Activated CD4-positive, alpha-beta memory T cell treated with anti-CD3 and anti-CD28 coated beads, Interleukin-2, amount 10 ng/mL, durations not matched to agents 7 days and 5 days (primary cell): ENCODE measurements around the gene SLC12A5. TPM values are rescaled to one million over a fixed set of nuclear protein-coding genes. Genes with fewer than 3 reads are reported as not detected.
A peak's percentile ranks its signal among the peaks of the same experiment; 100 is the strongest.

ENCODE experiments used
- CTCF ChIA-PET: fragments of 350-600 bp; sonication (Branson Sonifier 250); formaldehyde crosslinking; loops from one replicate; lab custom pipeline; 2021; ENCODE audit warnings: antibody characterized with exemption, inconsistent platforms; lab: Charles Lee
- POLR2A ChIA-PET: fragments of 350-600 bp; sonication (Branson Sonifier 250); formaldehyde crosslinking; loops from one replicate; lab custom pipeline; 2021; ENCODE audit warnings: antibody characterized with exemption; lab: Charles Lee
- DNase-seq: peaks from one replicate; pipeline ENCODE4 v3.0.0-alpha.2; 2020
- H3K27ac Mint-ChIP-seq: one replicate; pipeline ENCODE4 v1.8.0; 2021; ENCODE audit warnings: mild to moderate bottlenecking, mixed read lengths
- H3K27me3 Mint-ChIP-seq: one replicate; pipeline ENCODE4 v1.8.0; 2021; ENCODE audit warnings: mixed read lengths
- H3K36me3 Mint-ChIP-seq: one replicate; pipeline ENCODE4 v1.8.0; 2021; ENCODE audit warnings: low read depth, mixed read lengths
- H3K4me1 Mint-ChIP-seq: one replicate; pipeline ENCODE4 v1.8.0; 2021; ENCODE audit warnings: mixed read lengths
- H3K4me3 Mint-ChIP-seq: one replicate; pipeline ENCODE4 v1.8.0; 2021; ENCODE audit warnings: mild to moderate bottlenecking, mixed read lengths
- H3K9me3 Mint-ChIP-seq: one replicate; pipeline ENCODE4 v1.8.0; 2021; ENCODE audit warnings: mixed read lengths
- total RNA-seq, 2 experiments: library from RNA; stranded (reverse); gene quantifications; one replicate each; pipeline ENCODE4 v1.2.3, GENCODE V29; 2021

The SLC12A5 gene
- total RNA-seq, 2 experiments from 2014 or later = 0.53 TPM; not detected in 1

DNA sequence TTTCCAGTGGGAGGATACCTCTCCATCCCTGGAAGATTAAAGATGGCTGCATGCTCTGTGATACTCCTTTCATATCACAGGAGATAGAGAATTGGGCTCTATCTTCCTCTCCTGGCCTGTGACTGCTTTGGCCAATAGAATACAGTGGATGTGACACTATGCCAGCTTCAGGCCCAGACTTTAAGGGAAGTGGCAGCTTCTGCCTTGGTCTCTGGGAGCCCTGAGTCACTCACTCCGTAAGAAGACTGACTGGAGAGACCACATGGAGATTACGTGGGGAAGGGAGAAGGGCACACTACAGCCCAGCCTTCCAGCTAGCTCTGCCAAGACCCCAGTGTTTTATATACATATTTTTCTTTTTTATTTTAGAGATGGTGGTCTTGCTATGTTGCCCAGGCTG lies 30.7 kb upstream of the SLC12A5 start:
- Mint-ChIP-seq H3K27me3 (peaks cover 17% of the 10 kb centered on the region), H3K4me1 (peaks cover 52% of the 10 kb centered on the region), H3K36me3 (no peaks in the 10 kb centered on the region), H3K4me3 (no peak overlapping the region), H3K9me3 (no peaks in the 10 kb centered on the region), H3K27ac (no peak overlapping the region)
- ChIA-PET POLR2A (interaction anchor here (1.8 kb wide), 1 partner anchor 26 kb away, joined by 4 read pairs; the partner anchor contains the start of gene ZNF335), CTCF (interaction anchor here (1.4 to 4.0 kb wide), 5 partner anchors 11 to 29 kb away, joined by 3 to 26 read pairs (median 12); no protein-coding TSS in a partner anchor)
- no peak for DNase-seq

DNA sequence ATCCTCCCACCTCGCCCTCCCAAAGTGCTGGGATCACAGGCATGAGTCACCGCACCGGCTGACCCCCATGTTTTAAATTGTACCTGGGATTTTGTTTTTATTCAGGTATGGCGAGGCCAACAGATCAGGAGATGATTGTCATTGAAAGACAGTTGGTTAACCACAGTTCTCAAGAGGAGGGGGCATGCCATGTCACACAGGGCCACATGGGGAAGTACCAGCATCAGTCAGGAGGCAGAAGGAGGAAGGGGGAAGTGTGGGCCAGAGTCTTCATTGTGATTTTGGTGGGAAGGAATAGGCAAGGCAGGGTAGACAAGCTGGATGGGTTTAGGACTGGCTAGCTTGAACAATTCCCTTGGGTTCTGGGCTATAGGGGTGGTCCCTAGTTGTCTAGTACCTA lies 30.3 kb upstream of the SLC12A5 start:
- H3K4me1 Mint-ChIP-seq = peaks cover 51% of the 10 kb centered on the region
- peaks cover 17% of the 10 kb centered on the region for H3K27me3 Mint-ChIP-seq
- no peak overlapping the region for H3K4me3 Mint-ChIP-seq
- no peaks in the 10 kb centered on the region for H3K36me3 Mint-ChIP-seq
- POLR2A ChIA-PET = interaction anchor here (1.1 to 1.8 kb wide), 2 partner anchors 26 to 28 kb away, joined by 3 to 4 read pairs; partner anchors contain the start of gene ZNF335
- CTCF ChIA-PET = interaction anchor here (1.0 to 4.0 kb wide), 4 partner anchors 12 to 28 kb away, joined by 3 to 26 read pairs (median 12); no protein-coding TSS in a partner anchor
- no peak for DNase-seq
- H3K27ac Mint-ChIP-seq = no peak overlapping the region
- no peaks in the 10 kb centered on the region for H3K9me3 Mint-ChIP-seq

DNA sequence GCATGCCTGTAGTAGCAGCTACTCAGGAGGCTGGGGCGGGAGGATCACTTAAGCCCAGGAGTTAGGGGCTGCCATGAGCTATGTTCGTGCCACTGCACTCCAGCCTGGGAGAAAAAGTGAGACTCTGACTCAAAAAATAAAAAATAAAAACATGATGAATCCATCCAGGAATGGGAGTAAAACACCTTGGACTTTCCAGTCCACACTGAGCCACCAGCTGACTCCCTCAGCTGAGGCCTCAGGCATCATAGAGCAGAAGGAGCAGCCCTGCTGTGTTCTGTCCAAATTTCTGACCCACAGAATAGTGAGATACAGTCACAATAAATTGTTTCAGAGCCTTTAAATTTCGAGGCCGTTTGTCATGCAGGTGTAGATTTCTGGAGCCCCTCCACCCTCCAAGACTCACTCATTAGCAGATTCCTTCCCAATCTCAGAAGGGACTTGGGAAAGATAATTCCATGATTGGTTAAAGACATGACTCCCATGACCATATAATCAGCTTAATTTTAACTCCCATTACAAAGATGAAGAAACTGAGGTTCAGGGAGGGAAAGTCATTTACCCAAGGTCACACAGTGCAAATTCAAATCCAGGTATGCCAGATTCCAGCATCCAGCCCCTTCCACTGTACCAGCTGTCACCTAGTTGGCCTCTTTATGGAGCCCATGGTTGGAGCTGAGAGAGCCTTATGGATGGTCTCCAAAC lies 29.3 kb upstream of the SLC12A5 start:
- Mint-ChIP-seq H3K27ac (no peak overlapping the region), H3K4me3 (no peak overlapping the region), H3K27me3 (peaks cover 17% of the 10 kb centered on the region), H3K4me1 (peaks cover 58% of the 10 kb centered on the region), H3K36me3 (no peaks in the 10 kb centered on the region), H3K9me3 (no peaks in the 10 kb centered on the region)
- POLR2A ChIA-PET = interaction anchor here (1.1 to 1.8 kb wide), 2 partner anchors 27 to 29 kb away, joined by 3 to 4 read pairs; partner anchors contain the start of gene ZNF335
- CTCF ChIA-PET = interaction anchor here (1.0 to 4.0 kb wide), 5 partner anchors 12 to 89 kb away, joined by 3 to 26 read pairs (median 3); no protein-coding TSS in a partner anchor
- no peak for DNase-seq

DNA sequence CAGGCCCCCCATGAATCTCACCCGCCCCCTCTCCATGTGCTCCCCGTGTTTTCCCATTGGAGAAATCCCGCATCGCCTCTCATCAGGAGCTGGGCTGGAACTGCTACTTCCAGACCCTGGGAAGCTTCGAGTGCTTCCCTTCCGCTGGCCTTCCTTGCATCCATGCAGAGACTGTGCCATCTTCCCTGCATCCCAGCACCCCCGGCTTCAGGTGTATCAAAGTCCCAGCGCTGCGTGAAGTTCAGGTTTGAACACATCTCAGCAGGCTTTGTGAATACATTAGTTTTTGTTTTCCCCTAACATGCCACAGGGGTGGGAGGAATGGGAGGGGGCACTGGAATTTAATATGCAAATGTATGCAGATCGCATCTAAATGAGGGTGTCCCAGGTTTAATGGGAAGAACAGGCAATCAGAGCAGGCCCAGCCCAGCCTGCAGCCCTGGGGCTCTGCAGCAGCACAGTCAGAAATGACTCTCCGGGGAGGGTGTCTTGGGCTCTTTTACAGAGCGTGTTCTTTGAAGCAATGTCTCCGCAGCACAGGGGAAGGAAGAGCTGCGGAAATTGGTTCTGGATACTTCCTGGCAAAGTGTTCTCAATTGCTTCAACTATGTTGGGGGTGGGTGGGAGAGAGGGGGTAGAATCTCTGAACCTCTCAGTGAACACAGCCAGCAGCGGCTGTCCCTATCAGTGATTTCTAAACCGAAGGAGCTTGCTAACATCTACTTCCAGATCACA lies 28.6 kb upstream of the SLC12A5 start:
- peaks cover 13% of the 10 kb centered on the region for H3K27me3 Mint-ChIP-seq
- no peaks in the 10 kb centered on the region for H3K36me3 Mint-ChIP-seq
- ChIA-PET POLR2A (interaction anchor here (1.8 kb wide), 1 partner anchor 28 kb away, joined by 4 read pairs; the partner anchor contains the start of gene ZNF335), CTCF (interaction anchor here (0.8 to 4.0 kb wide), 4 partner anchors 13 to 88 kb away, joined by 3 to 26 read pairs (median 12); no protein-coding TSS in a partner anchor)
- H3K27ac Mint-ChIP-seq = no peak overlapping the region
- DNase-seq = no peak
- H3K4me3 Mint-ChIP-seq = no peak overlapping the region
- H3K9me3 Mint-ChIP-seq = no peaks in the 10 kb centered on the region
- H3K4me1 Mint-ChIP-seq = peaks cover 58% of the 10 kb centered on the region

DNA sequence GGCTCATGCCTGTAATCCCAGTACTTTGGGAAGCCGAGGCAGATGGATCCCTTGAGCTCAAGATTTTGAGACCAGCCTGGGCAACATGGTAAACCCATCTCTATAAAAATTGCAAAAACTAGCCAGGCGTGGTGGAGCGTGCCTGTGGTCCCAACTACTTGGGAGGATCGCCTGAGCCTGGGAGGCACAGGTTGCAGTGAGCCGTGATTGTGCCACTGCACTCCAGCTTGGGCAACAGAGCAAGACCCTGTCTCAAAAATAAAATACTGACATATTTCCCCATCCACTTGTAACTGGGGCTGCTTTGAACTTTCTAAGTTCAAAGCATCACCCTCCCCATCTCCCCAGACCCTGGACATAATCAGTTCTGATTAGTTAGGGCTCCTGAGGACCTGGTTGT lies 27.5 kb upstream of the SLC12A5 start:
- peaks cover 20% of the 10 kb centered on the region for H3K27me3 Mint-ChIP-seq
- POLR2A ChIA-PET = no interaction called here
- H3K36me3 Mint-ChIP-seq = no peaks in the 10 kb centered on the region
- no peak overlapping the region for H3K4me3 Mint-ChIP-seq
- CTCF ChIA-PET = interaction anchor here (0.8 to 4.0 kb wide), 3 partner anchors 13 to 31 kb away, joined by 3 to 26 read pairs (median 21); no protein-coding TSS in a partner anchor
- H3K9me3 Mint-ChIP-seq = no peaks in the 10 kb centered on the region
- peaks cover 67% of the 10 kb centered on the region for H3K4me1 Mint-ChIP-seq
- H3K27ac Mint-ChIP-seq = no peak overlapping the region
- no peak for DNase-seq

DNA sequence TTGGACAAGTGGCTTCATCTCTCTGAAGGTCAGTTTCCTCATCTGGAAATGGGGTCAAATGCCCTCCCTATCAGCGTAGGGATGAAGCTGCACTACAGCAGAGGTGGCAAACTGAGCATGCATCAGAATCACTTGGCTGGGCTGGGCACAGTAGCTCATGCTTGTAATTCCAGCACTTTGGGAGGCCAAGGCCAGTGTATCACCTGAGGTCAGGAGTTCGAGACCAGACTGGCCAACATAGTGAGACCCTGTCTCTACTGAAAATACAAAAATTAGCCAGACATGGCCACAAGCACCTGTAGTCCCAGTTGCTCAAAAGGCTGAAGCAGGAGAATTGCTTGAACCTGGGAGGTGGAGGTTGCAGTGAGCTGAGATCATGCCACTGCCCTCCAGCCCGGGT lies 27.0 kb upstream of the SLC12A5 start:
- peaks cover 19% of the 10 kb centered on the region for H3K27me3 Mint-ChIP-seq
- DNase-seq = no peak
- no peak overlapping the region for H3K4me3 Mint-ChIP-seq
- CTCF ChIA-PET = interaction anchor here (0.9 to 4.0 kb wide), 4 partner anchors 12 to 16 kb away, joined by 3 to 26 read pairs (median 13); no protein-coding TSS in a partner anchor
- peaks cover 69% of the 10 kb centered on the region for H3K4me1 Mint-ChIP-seq
- no peak overlapping the region for H3K27ac Mint-ChIP-seq
- H3K9me3 Mint-ChIP-seq = no peaks in the 10 kb centered on the region
- H3K36me3 Mint-ChIP-seq = no peaks in the 10 kb centered on the region
- POLR2A ChIA-PET = no interaction called here

DNA sequence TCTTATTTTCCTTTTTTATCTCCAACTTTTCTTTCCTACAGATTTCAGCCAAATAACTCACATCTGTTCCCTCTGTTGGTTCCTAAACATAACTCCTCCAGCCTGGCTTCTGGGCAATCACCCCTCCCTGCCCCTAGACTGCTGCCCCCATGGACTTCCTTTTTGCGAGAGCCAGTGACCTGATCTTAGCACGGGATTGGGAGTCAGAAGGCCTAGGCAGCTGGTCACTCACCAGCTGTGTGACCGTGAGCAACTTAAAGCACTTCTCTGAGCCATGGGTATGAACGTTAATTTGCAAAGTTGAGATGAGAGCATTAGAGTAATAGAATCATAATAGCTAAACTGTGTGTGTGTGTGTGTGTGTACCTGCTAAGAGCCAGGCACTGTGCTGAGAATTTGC lies 24.8 kb upstream of the SLC12A5 start:
- Mint-ChIP-seq H3K27ac (no peak overlapping the region), H3K36me3 (no peaks in the 10 kb centered on the region), H3K4me3 (no peak overlapping the region), H3K9me3 (no peaks in the 10 kb centered on the region), H3K27me3 (peaks cover 28% of the 10 kb centered on the region), H3K4me1 (peaks cover 70% of the 10 kb centered on the region)
- CTCF ChIA-PET = interaction anchor here (1.8 to 3.7 kb wide), 2 partner anchors 10 to 17 kb away, joined by 16 to 25 read pairs; no protein-coding TSS in a partner anchor
- POLR2A ChIA-PET = interaction anchor here (0.8 to 1.9 kb wide), 4 partner anchors 10 to 70 kb away, joined by 3 to 15 read pairs (median 5); partner anchors contain the start of genes PCIF1 and ZNF335
- no peak for DNase-seq

DNA sequence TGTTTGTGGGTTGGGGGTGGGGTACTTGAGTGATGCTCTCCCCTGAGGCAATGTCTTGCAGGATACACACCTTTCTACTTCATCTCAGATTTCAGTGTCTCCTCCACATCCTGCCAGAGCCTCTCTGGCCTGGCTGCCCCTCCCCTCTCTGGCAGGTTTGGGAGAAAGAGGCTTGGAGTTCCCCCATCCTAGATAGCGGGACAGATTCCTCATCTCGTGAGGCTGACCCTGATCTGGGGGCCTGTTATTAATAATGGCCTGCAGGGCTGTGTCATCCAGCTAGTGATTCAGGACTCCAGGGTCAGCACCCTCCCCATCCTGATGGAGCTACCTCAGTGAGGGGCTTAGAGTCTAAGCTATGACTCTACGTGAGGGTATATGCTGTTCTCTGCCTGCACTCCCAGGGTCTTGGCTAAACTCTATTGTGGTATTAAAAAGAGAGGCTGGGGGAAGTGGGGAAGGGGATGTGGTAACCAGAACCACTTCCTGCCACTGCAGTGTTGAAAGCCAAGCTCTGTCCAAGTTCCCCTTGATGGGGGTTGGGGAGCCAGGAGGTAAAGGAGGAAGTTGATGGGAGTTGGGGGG lies 24.0 kb upstream of the SLC12A5 start:
- Mint-ChIP-seq H3K4me3 (peak overlapping the region; percentile 40), H3K36me3 (no peaks in the 10 kb centered on the region), H3K4me1 (peaks cover 69% of the 10 kb centered on the region), H3K27ac (peak overlapping the region; percentile 68), H3K9me3 (no peaks in the 10 kb centered on the region), H3K27me3 (peaks cover 35% of the 10 kb centered on the region)
- DNase-seq = peak; percentile 68
- POLR2A ChIA-PET = interaction anchor here (1.0 to 1.9 kb wide), 6 partner anchors 9 to 396 kb away, joined by 3 to 15 read pairs (median 4); partner anchors contain the start of genes PCIF1 and ZNF335
- CTCF ChIA-PET = interaction anchor here (1.0 to 3.7 kb wide), 4 partner anchors 8 to 18 kb away, joined by 5 to 25 read pairs (median 12); no protein-coding TSS in a partner anchor

DNA sequence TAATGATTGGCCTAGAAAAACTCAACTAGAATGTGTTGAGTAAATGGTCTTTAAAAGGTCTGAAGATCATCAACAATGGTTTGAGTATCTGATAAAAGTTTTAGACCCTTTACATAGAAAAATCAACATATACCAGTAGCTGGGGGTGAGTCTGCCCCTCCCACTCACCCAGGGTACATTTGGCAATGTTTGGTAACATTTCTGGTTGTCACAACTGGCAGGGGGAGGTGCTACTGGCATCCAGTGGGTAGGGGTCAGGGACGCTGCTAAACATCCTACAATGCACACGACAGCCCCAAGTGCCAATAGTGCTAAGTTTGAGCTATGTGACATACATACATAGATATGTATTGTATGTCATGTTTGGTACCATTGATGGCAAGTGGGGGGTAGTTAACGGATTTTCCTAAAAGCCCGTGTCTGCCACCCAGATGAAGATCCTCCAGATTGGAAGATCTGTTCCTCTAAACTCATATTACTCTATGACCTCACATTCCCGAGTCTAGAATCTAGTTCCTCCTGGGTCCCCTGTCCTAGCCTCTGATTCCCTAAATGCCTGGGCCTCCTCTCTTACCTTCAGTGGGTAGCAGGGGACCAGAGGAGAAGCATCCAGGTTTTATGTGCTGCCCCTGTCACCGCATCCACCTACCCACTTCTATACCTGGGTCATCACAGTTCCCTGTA lies 22.9 kb upstream of the SLC12A5 start:
- DNase-seq = no peak
- Mint-ChIP-seq H3K27ac (no peak overlapping the region), H3K27me3 (peaks cover 45% of the 10 kb centered on the region), H3K9me3 (no peaks in the 10 kb centered on the region), H3K4me1 (peaks cover 70% of the 10 kb centered on the region), H3K4me3 (no peak overlapping the region), H3K36me3 (no peaks in the 10 kb centered on the region)
- POLR2A ChIA-PET = interaction anchor here (0.7 to 1.9 kb wide), 4 partner anchors 8 to 643 kb away, joined by 4 to 15 read pairs (median 4); partner anchors contain the start of genes SYS1 and ZNF335
- CTCF ChIA-PET = interaction anchor here (2.2 to 3.7 kb wide), 2 partner anchors 8 to 17 kb away, joined by 8 to 25 read pairs; no protein-coding TSS in a partner anchor

DNA sequence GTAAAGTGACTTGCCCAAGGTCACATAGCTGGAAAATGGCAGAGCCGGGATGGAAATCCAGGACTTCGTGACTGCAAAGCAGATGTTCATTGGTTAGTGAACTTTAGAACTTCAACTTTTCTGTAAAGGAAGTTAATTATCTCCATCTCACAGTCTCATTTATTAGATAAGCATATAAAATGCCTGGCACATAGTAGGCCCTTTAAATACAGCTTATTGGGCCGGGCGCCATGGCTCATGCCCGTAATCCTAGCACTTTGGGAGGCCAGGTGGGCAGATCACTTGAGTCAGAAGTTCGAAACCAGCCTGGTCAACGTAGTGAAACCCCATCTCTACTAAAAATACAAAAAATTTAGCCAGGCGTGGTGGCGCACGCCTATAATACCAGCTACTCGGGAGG lies 22.1 kb upstream of the SLC12A5 start:
- DNase-seq = no peak
- ChIA-PET CTCF (interaction anchor here (2.2 kb wide), 1 partner anchor 16 kb away, joined by 8 read pairs; no protein-coding TSS in a partner anchor), POLR2A (no interaction called here)
- Mint-ChIP-seq H3K9me3 (no peaks in the 10 kb centered on the region), H3K4me3 (no peak overlapping the region), H3K27me3 (peaks cover 50% of the 10 kb centered on the region), H3K27ac (no peak overlapping the region), H3K4me1 (peaks cover 76% of the 10 kb centered on the region), H3K36me3 (no peaks in the 10 kb centered on the region)

DNA sequence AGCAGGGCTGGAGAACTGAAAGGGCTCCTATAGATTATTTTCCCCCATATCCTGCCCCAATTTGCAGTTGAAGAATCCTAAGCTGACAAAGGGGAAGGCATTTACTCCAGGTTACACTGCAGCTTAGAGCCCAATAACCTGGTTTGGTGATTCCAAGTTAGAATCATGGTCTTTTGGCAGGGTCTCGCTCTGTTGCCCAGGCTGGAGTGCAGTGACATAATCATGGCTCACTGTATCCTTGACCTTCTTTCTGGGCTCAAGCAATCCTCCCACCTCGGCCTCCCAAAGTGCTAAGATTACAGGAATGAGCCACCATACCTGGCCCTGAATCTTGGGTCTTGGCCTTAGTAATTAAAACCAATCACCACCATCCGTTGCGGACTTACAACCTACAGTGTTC lies 21.3 kb upstream of the SLC12A5 start:
- Mint-ChIP-seq H3K4me1 (peaks cover 81% of the 10 kb centered on the region), H3K27ac (no peak overlapping the region), H3K9me3 (no peaks in the 10 kb centered on the region), H3K27me3 (peaks cover 56% of the 10 kb centered on the region), H3K4me3 (peak overlapping the region; percentile 10), H3K36me3 (no peaks in the 10 kb centered on the region)
- ChIA-PET POLR2A (no interaction called here), CTCF (interaction anchor here (2.4 kb wide), 1 partner anchor 15 kb away, joined by 8 read pairs; no protein-coding TSS in a partner anchor)
- no peak for DNase-seq
